ENCODE measurements around the gene AATK.
A peak's percentile ranks its signal among the peaks of the same experiment; 100 is the strongest.

AATK gene

DNA sequence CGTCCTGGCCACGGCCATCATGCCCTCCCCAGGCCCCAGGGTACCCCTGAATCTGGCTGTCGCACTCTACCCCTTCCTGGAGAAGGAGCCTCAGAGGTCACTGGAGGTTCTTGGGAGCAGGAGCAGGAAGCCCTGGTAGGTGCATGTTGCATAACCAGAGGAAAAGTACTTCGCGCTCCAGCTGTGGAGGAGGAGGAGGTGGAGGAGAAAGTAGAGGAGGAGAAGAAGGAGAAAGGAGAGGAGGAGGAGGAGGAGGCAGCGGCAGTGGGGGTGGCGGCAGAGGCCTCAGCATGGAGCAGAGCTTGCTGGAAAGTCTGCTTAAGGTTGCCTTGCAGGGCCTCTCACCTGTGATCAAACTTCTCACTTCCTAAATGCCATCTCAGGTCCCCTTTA, 69.3 kb downstream of the AATK start:
- ChIA-PET CTCF (interaction anchor here (0.6 to 1.5 kb wide), 8 partner anchors 9 to 1458 kb away, joined by 3 to 7 read pairs (median 3); partner anchors contain the start of gene CHMP6), POLR2A (no interaction called here)
- DNase-seq (ENCODE audit: extremely low spot score): no peak
- no peak for TF ChIP-seq L3MBTL2 (conservative IDR thresholded peaks at IDR 0.05)
- TF ChIP-seq TARDBP (IDR thresholded peaks at IDR 0.05): no peak
- TF ChIP-seq, protein P1, sequence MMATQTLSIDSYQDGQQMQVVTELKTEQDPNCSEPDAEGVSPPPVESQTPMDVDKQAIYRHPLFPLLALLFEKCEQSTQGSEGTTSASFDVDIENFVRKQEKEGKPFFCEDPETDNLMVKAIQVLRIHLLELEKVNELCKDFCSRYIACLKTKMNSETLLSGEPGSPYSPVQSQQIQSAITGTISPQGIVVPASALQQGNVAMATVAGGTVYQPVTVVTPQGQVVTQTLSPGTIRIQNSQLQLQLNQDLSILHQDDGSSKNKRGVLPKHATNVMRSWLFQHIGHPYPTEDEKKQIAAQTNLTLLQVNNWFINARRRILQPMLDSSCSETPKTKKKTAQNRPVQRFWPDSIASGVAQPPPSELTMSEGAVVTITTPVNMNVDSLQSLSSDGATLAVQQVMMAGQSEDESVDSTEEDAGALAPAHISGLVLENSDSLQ (IDR thresholded peaks at IDR 0.05): no peak
- TF ChIP-seq NFRKB (IDR thresholded peaks at IDR 0.05): no peak
- TF ChIP-seq CTBP1 (IDR thresholded peaks at IDR 0.05; ENCODE audit: borderline replicate concordance): no peak
- no peak for TF ChIP-seq HDGF (IDR thresholded peaks at IDR 0.05; ENCODE audit: borderline replicate concordance)
- no peak for TF ChIP-seq ELF4 (IDR thresholded peaks at IDR 0.05)
- TF ChIP-seq ZNF384 (IDR thresholded peaks at IDR 0.05): no peak
- no peak for TF ChIP-seq SP1 (IDR thresholded peaks at IDR 0.05)
- no peak for TF ChIP-seq FOXA1 (IDR thresholded peaks at IDR 0.05)
- no peak for TF ChIP-seq SUZ12 (IDR thresholded peaks at IDR 0.05)
- TF ChIP-seq BHLHE40 (IDR thresholded peaks at IDR 0.05; ENCODE audit: borderline replicate concordance): no peak
- no peak for TF ChIP-seq ARNT (IDR thresholded peaks at IDR 0.05)
- TF ChIP-seq LEF1 (IDR thresholded peaks at IDR 0.05; ENCODE audit: borderline replicate concordance): no peak
- no peak for TF ChIP-seq FOXM1 (IDR thresholded peaks at IDR 0.05; ENCODE audit: borderline replicate concordance)

DNA sequence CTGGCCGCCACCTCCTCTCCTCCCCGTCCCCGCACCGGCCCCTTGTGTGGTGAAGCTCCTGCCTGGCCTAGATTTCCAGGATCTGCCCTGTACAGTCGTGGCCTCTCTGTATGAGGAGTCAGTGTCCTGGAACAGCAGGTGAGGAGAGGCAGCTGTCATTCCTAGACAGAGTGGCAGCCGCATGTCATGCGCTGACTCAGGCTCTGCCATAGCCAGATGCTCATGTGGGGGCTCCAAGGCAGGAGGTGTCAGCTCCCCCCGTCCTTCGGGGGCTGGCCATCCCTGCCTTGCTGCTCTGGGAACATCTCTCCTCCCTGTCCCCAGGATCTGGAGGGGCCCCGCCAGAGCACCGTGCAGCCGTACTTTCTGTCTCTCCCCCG, 70.6 kb downstream of the AATK start:
- no peak for TF ChIP-seq CTBP1 (IDR thresholded peaks at IDR 0.05; ENCODE audit: borderline replicate concordance)
- TF ChIP-seq L3MBTL2 (conservative IDR thresholded peaks at IDR 0.05): no peak
- no peak for TF ChIP-seq ARNT (IDR thresholded peaks at IDR 0.05)
- no peak for TF ChIP-seq HDGF (IDR thresholded peaks at IDR 0.05; ENCODE audit: borderline replicate concordance)
- no peak for TF ChIP-seq TARDBP (IDR thresholded peaks at IDR 0.05)
- no peak for TF ChIP-seq LEF1 (IDR thresholded peaks at IDR 0.05; ENCODE audit: borderline replicate concordance)
- no peak for TF ChIP-seq ELF4 (IDR thresholded peaks at IDR 0.05)
- TF ChIP-seq, protein P1 (IDR thresholded peaks at IDR 0.05): no peak
- no peak for TF ChIP-seq NFRKB (IDR thresholded peaks at IDR 0.05)
- no peak for DNase-seq (ENCODE audit: extremely low spot score)
- CTCF ChIA-PET: interaction anchor here (0.8 to 1.2 kb wide), 3 partner anchors 72 to 389 kb away, joined by 3 to 9 read pairs (median 3); no protein-coding TSS in a partner anchor
- POLR2A ChIA-PET: interaction anchor here (0.9 to 1.8 kb wide), 3 partner anchors 75 to 641 kb away, joined by 3 to 8 read pairs (median 4); partner anchors contain the start of gene CEP131

DNA sequence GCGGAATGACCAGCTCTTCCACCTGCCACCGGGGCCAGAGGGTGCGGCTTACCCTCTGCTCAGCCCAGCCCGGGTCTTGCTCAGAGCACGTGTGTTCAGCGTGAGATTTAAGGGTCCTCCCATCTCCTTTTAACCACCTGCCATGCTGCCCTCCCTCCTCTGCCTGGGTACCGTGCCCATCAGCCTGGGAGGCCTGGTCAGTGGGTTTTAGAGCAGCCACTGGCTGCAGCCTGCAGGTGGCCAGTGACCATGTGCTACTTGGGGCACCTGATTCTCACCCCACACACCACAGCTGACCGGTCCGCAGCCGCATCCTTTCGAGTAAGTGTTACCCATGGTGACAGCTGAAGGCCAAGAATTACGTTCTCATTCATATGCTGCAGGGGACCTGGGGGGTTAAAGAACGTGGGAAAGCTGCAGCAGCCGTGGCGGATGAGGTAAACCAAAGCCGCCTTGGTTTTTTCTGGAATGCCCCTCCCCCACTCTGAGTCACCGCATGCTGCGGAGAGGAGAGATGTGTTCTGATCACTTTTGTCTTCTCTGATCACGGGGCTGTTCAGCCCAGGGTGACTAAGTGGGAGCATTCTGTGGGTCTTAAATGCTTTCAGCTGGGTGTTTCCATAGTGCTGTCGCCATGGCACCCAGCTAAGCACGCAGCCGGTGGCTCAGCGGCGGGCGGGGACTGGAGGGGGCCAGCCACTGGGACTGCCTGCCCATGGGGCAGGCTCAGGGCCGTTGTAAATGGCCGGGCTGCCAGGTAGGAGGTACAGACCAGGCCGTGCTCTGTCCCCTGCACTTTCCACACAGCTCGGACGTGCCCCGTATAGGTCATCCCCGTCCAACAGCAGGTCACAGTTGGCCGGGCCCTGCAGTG, 71.3 kb downstream of the AATK start:
- ChIA-PET CTCF (interaction anchor here (0.6 to 1.2 kb wide), 4 partner anchors 14 to 390 kb away, joined by 3 to 9 read pairs (median 3); no protein-coding TSS in a partner anchor), POLR2A (interaction anchor here (0.5 to 1.8 kb wide), 5 partner anchors 59 to 640 kb away, joined by 3 to 8 read pairs (median 3); partner anchors contain the start of gene CEP131)
- DNase-seq (ENCODE audit: extremely low spot score): peak; percentile 54
- TF ChIP-seq ARNT (IDR thresholded peaks at IDR 0.05) (no peak), FOXK2 (IDR thresholded peaks at IDR 0.05) (no peak), CTBP1 (IDR thresholded peaks at IDR 0.05; ENCODE audit: borderline replicate concordance) (no peak), LEF1 (IDR thresholded peaks at IDR 0.05; ENCODE audit: borderline replicate concordance) (no peak), SUZ12 (IDR thresholded peaks at IDR 0.05) (no peak), FOXA1 (IDR thresholded peaks at IDR 0.05) (no peak), HDGF (IDR thresholded peaks at IDR 0.05; ENCODE audit: borderline replicate concordance) (no peak), NFRKB (IDR thresholded peaks at IDR 0.05) (no peak), SP1 (IDR thresholded peaks at IDR 0.05) (no peak), ZNF384 (IDR thresholded peaks at IDR 0.05) (no peak), BHLHE40 (IDR thresholded peaks at IDR 0.05; ENCODE audit: borderline replicate concordance) (no peak), FOXM1 (IDR thresholded peaks at IDR 0.05; ENCODE audit: borderline replicate concordance) (no peak), TARDBP (IDR thresholded peaks at IDR 0.05) (no peak)

DNA sequence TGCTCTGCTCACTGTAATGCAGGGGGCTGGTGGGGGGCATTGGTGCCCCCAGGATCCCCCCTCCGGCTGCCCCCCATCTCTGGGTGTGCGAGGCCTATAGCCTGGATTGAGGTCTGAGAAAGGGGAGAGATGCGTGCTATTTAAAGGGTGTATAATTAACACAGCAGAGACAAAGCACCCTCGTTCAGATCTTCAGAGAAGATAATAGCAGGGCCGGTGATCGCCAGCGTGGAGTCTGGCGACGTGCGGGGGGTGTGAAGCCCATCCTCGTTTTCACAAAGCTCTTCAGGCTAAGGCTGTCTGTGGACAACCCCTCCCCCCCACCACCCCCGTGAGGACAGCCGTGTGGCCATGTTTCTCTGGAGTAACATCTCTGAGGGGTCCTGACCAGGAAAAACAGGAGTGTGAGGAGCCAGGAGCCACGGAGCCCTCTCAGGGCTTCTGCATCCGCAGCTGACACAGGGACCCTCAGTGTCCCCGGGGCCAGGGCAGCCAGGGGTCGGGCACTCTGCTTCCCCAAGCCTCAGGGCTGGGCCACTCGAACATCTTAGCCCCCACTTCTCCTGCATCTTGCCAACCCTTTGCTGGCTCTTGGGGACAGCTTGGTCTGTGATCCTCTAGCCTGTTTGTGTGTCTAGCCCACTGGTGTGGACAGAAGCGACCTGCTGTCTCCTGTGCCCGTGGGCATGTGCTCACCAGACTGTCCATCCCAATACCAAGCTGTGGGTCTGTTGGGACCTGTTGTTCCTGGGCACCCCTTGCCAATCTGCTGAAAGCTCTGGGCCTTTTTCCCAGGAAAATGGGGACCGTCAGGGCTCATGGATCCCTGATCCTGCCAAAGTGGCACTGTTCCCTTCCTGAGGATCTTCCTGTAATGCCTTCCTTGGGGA, 72.2 kb downstream of the AATK start:
- ChIA-PET CTCF (interaction anchor here (1.2 kb wide), 1 partner anchor 70 kb away, joined by 9 read pairs; no protein-coding TSS in a partner anchor), POLR2A (interaction anchor here (1.0 to 1.8 kb wide), 2 partner anchors 59 to 639 kb away, joined by 3 to 8 read pairs; no protein-coding TSS in a partner anchor)
- DNase-seq (ENCODE audit: extremely low spot score): no peak
- TF ChIP-seq ZNF384 (IDR thresholded peaks at IDR 0.05) (no peak), LEF1 (IDR thresholded peaks at IDR 0.05; ENCODE audit: borderline replicate concordance) (no peak), BHLHE40 (IDR thresholded peaks at IDR 0.05; ENCODE audit: borderline replicate concordance) (no peak), FOXM1 (IDR thresholded peaks at IDR 0.05; ENCODE audit: borderline replicate concordance) (no peak), TARDBP (IDR thresholded peaks at IDR 0.05) (no peak), ELF4 (IDR thresholded peaks at IDR 0.05) (no peak), CTBP1 (IDR thresholded peaks at IDR 0.05; ENCODE audit: borderline replicate concordance) (no peak), SUZ12 (IDR thresholded peaks at IDR 0.05) (no peak), ARNT (IDR thresholded peaks at IDR 0.05) (no peak), FOXA1 (IDR thresholded peaks at IDR 0.05) (no peak), L3MBTL2 (conservative IDR thresholded peaks at IDR 0.05) (no peak), SP1 (IDR thresholded peaks at IDR 0.05) (no peak), HDGF (IDR thresholded peaks at IDR 0.05; ENCODE audit: borderline replicate concordance) (no peak), FOXK2 (IDR thresholded peaks at IDR 0.05) (no peak), NFRKB (IDR thresholded peaks at IDR 0.05) (no peak)
- TF ChIP-seq, protein P1 (IDR thresholded peaks at IDR 0.05): no peak

Measured in HEK293T (cell line).